Body of pancreas (tissue), 4 donors: ENCODE measurements around the gene ZNF354B.

Experiments
- POLR2A ChIP-seq, 3 donors: fragments of 450-650 bp; IDR thresholded peaks; one replicate each; pipeline ENCODE4 v1.6.1; 2016; ENCODE audit warnings: antibody characterized with exemption in 3 of 3, mild to moderate bottlenecking in 2 of 3
- TF ChIP-seq, protein P1 (sequence below), 7 experiments: fragments of 450-650 bp in 4 of 7; fragments of 200-600 bp in 3 of 7; sonication (generic) in 3 of 7; IDR thresholded peaks; one replicate each; pipeline ENCODE4 v1.5.1; 2016 to 2019; ENCODE audit warnings: antibody characterized with exemption in 7 of 7

DNA sequence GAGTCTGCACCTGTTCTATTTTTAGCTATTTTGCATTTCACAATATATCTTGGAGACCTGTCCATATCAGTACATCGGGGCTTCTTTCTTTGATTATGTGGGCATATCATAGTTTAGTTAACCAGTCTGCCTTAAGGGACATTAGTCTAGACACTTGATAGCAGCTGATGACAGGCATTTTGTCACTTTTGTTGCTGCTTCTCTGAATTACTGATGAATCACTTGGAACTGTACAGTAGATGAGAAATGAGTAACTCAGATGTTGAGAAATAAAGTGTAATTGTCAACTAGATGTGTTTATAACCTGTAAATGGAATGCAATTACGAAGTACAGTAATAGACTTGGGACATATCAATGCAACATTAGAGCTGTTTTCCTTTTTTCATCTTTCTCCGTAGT lies 43.1 kb downstream of the ZNF354B start:
- TF ChIP-seq, protein P1, sequence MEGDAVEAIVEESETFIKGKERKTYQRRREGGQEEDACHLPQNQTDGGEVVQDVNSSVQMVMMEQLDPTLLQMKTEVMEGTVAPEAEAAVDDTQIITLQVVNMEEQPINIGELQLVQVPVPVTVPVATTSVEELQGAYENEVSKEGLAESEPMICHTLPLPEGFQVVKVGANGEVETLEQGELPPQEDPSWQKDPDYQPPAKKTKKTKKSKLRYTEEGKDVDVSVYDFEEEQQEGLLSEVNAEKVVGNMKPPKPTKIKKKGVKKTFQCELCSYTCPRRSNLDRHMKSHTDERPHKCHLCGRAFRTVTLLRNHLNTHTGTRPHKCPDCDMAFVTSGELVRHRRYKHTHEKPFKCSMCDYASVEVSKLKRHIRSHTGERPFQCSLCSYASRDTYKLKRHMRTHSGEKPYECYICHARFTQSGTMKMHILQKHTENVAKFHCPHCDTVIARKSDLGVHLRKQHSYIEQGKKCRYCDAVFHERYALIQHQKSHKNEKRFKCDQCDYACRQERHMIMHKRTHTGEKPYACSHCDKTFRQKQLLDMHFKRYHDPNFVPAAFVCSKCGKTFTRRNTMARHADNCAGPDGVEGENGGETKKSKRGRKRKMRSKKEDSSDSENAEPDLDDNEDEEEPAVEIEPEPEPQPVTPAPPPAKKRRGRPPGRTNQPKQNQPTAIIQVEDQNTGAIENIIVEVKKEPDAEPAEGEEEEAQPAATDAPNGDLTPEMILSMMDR (IDR thresholded peaks at IDR 0.05): no peak
- no peak for TF ChIP-seq POLR2A (IDR thresholded peaks at IDR 0.05)
